ENCODE measurements around the gene PTPN1. TPM values are rescaled to one million over a fixed set of nuclear protein-coding genes. Genes with fewer than 3 reads are reported as not detected.

Gene PTPN1
- total and polyA plus RNA-seq, 2 of the 13 experiments (the other 11 are each of a cell fraction or from before 2014, with no cell fraction given) = 17.7 to 37.2 TPM

- no peak for TF ChIP-seq ZNF318 (CRISPR knock-in tag; IDR thresholded peaks at IDR 0.05)
- TF ChIP-seq ZEB1 (IDR thresholded peaks at IDR 0.05; ENCODE audit: insufficient replicate concordance, low read depth) = peak; percentile 88
- TF ChIP-seq HDAC2 (CRISPR knock-in tag; IDR thresholded peaks at IDR 0.05) = peak; percentile 75
- TF ChIP-seq HNRNPLL (IDR thresholded peaks at IDR 0.05; ENCODE audit: low read depth, low read length, poor library complexity, severe bottlenecking) = peak; percentile 27
- TF ChIP-seq TSC22D2 (CRISPR knock-in tag; IDR thresholded peaks at IDR 0.05; ENCODE audit: borderline replicate concordance) = no peak
- TF ChIP-seq ZNF264 (CRISPR knock-in tag; IDR thresholded peaks at IDR 0.05) = peak; percentile 62; the same call in 1 of the 2 replicates
- no peak for TF ChIP-seq KDM1A (CRISPR knock-in tag; IDR thresholded peaks at IDR 0.05)
- TF ChIP-seq SP140L (CRISPR knock-in tag; IDR thresholded peaks at IDR 0.05; ENCODE audit: borderline replicate concordance) = no peak
- TF ChIP-seq ZNF225 (CRISPR knock-in tag; IDR thresholded peaks at IDR 0.05) = no peak
- peak; percentile 39 for TF ChIP-seq PTBP1 (IDR thresholded peaks at IDR 0.05; ENCODE audit: low read depth, low read length, poor library complexity, severe bottlenecking)
- no peak for TF ChIP-seq ZHX2 (IDR thresholded peaks at IDR 0.05; ENCODE audit: low read depth)
- no peak for TF ChIP-seq ZHX2 (CRISPR knock-in tag; IDR thresholded peaks at IDR 0.05; ENCODE audit: borderline replicate concordance)
- TF ChIP-seq ARNT2 (CRISPR knock-in tag; IDR thresholded peaks at IDR 0.05; ENCODE audit: low read depth) = 0 out of 2 replicates have a peak, but pooled peaks have one; percentile 54
- 0 out of 2 replicates have a peak, but pooled peaks have one; percentile 8 for TF ChIP-seq ZNF644 (CRISPR knock-in tag; IDR thresholded peaks at IDR 0.05; ENCODE audit: low read depth)
- TF ChIP-seq FOSL2 (CRISPR knock-in tag; IDR thresholded peaks at IDR 0.05) = peak; percentile 60
- peak; percentile 40; the same call in 1 of the 2 replicates for TF ChIP-seq ZBTB38 (CRISPR knock-in tag; IDR thresholded peaks at IDR 0.05)
These were observed 114.3 kb downstream of the PTPN1 start (continued) for GRCh38 chr20:50624351-50625016.
